ENCODE measurements around the gene PLAC8. TPM values are rescaled to one million over a fixed set of nuclear protein-coding genes. Genes with fewer than 3 reads are reported as not detected.
"Not testable (repeated sequence)": the region's sequence is repeated elsewhere in the genome, so short reads cannot be mapped to it uniquely, and the experiment has no call there.

The PLAC8 gene
- total RNA-seq, 1 donor from 2014 or later, result 1.0 TPM

GRCh38 chr4:83093060-83093640 is 21.4 kb downstream of the PLAC8 start:
- DNase-seq, result no peak
- Mint-ChIP-seq H3K27ac (ENCODE audit: unreplicated experiment) (no peak overlapping the region), H3K4me3 (ENCODE audit: unreplicated experiment) (no peak overlapping the region), H3K27me3 (ENCODE audit: unreplicated experiment) (peaks cover 2% of the 10 kb centered on the region), H3K9me3 (ENCODE audit: unreplicated experiment) (no peaks in the 10 kb centered on the region), H3K4me1 (ENCODE audit: low read depth, unreplicated experiment) (no peaks in the 10 kb centered on the region), H3K36me3 (ENCODE audit: unreplicated experiment) (peaks cover 1% of the 10 kb centered on the region)
- TF ChIP-seq CTCF (IDR thresholded peaks at IDR 0.05; ENCODE audit: partially characterized antibody, unreplicated experiment), result no peak

GRCh38 chr4:83089410-83090157 is 24.9 kb downstream of the PLAC8 start:
- no peaks in the 10 kb centered on the region for H3K4me1 Mint-ChIP-seq (ENCODE audit: low read depth, unreplicated experiment)
- no peaks in the 10 kb centered on the region for H3K9me3 Mint-ChIP-seq (ENCODE audit: unreplicated experiment)
- TF ChIP-seq CTCF (IDR thresholded peaks at IDR 0.05; ENCODE audit: partially characterized antibody, unreplicated experiment), result no peak
- peaks cover 5% of the 10 kb centered on the region for H3K36me3 Mint-ChIP-seq (ENCODE audit: unreplicated experiment)
- H3K27me3 Mint-ChIP-seq (ENCODE audit: unreplicated experiment), result peaks cover 4% of the 10 kb centered on the region
- H3K27ac Mint-ChIP-seq (ENCODE audit: unreplicated experiment), result no peak overlapping the region
- H3K4me3 Mint-ChIP-seq (ENCODE audit: unreplicated experiment), result no peak overlapping the region
- no peak for DNase-seq

- not testable (repeated sequence) for H3K27me3 Mint-ChIP-seq (ENCODE audit: unreplicated experiment); H3K27ac Mint-ChIP-seq (ENCODE audit: unreplicated experiment); DNase-seq; H3K4me1 Mint-ChIP-seq (ENCODE audit: low read depth, unreplicated experiment); H3K9me3 Mint-ChIP-seq (ENCODE audit: unreplicated experiment); H3K4me3 Mint-ChIP-seq (ENCODE audit: unreplicated experiment)
- peaks cover 11% of the 10 kb centered on the region for H3K36me3 Mint-ChIP-seq (ENCODE audit: unreplicated experiment)
Observed at GRCh38 chr4:83084956-83085355, 29.6 kb downstream of the PLAC8 start.

GRCh38 chr4:83083925-83084475 is 30.5 kb downstream of the PLAC8 start:
- H3K36me3 Mint-ChIP-seq (ENCODE audit: unreplicated experiment), result peaks cover 11% of the 10 kb centered on the region
- no peaks in the 10 kb centered on the region for H3K4me1 Mint-ChIP-seq (ENCODE audit: low read depth, unreplicated experiment)
- DNase-seq, result no peak
- peaks cover 4% of the 10 kb centered on the region for H3K27me3 Mint-ChIP-seq (ENCODE audit: unreplicated experiment)
- H3K9me3 Mint-ChIP-seq (ENCODE audit: unreplicated experiment), result no peaks in the 10 kb centered on the region
- no peak for TF ChIP-seq CTCF (IDR thresholded peaks at IDR 0.05; ENCODE audit: partially characterized antibody, unreplicated experiment)
- no peak overlapping the region for H3K4me3 Mint-ChIP-seq (ENCODE audit: unreplicated experiment)
- no peak overlapping the region for H3K27ac Mint-ChIP-seq (ENCODE audit: unreplicated experiment)

GRCh38 chr4:83082777-83083176 is 31.8 kb downstream of the PLAC8 start:
- no peak for TF ChIP-seq CTCF (IDR thresholded peaks at IDR 0.05; ENCODE audit: partially characterized antibody, unreplicated experiment)
- Mint-ChIP-seq H3K36me3 (ENCODE audit: unreplicated experiment) (peaks cover 6% of the 10 kb centered on the region), H3K4me1 (ENCODE audit: low read depth, unreplicated experiment) (no peaks in the 10 kb centered on the region), H3K4me3 (ENCODE audit: unreplicated experiment) (no peak overlapping the region), H3K27me3 (ENCODE audit: unreplicated experiment) (peaks cover under 1% of the 10 kb centered on the region), H3K9me3 (ENCODE audit: unreplicated experiment) (no peaks in the 10 kb centered on the region), H3K27ac (ENCODE audit: unreplicated experiment) (no peak overlapping the region)
- no peak for DNase-seq
